ENCODE measurements around the gene TRAPPC11. TPM values are rescaled to one million over a fixed set of nuclear protein-coding genes. Genes with fewer than 3 reads are reported as not detected.

TRAPPC11 gene
- total and polyA plus RNA-seq, 2 of the 13 experiments (the other 11 are each of a cell fraction or from before 2014, with no cell fraction given), result 18.0 to 23.2 TPM

- TF ChIP-seq PRDM4 (CRISPR knock-in tag; IDR thresholded peaks at IDR 0.05; ENCODE audit: borderline replicate concordance) (no peak), SIX4 (CRISPR knock-in tag; IDR thresholded peaks at IDR 0.05) (no peak)
Observed at GRCh38 chr4:183633476-183634400, 25.4 kb upstream of the TRAPPC11 start (continued).

GRCh38 chr4:183635321-183635720 lies 23.8 kb upstream of the TRAPPC11 start:
- Histone ChIP-seq H3K27ac (ENCODE audit: extremely low read length, insufficient read depth, low read length) (no peak overlapping the region), H3K4me3 (replicated peaks in 1 of 3; ENCODE audit: insufficient read depth in 1 of 3, low read depth in 2 of 3, low read length in 3 of 3) (no peak overlapping the region), H2AFZ (ENCODE audit: low read length) (no peak overlapping the region), H3K4me1 (ENCODE audit: insufficient read depth, low read length) (peaks cover 8% of the 10 kb centered on the region; the same call in 1 of the 2 replicates), H3K9me3 (ENCODE audit: low read length) (no peaks in the 10 kb centered on the region), H3K9ac (ENCODE audit: insufficient read depth, low read depth, low read length) (no peak overlapping the region), H3K79me2 (ENCODE audit: insufficient read depth, low read length) (no peaks in the 10 kb centered on the region), H3K36me3 (replicated peaks in 1 of 2; ENCODE audit: control insufficient read depth in 1 of 2, insufficient read depth in 2 of 2, low read length in 2 of 2) (no peaks in the 10 kb centered on the region), H4K20me1 (ENCODE audit: insufficient read depth, low read length) (no peaks in the 10 kb centered on the region), H3K4me2 (ENCODE audit: low read depth, low read length) (no peak overlapping the region), H3K27me3 (ENCODE audit: control insufficient read depth in 1 of 2, insufficient read depth in 2 of 2, low read length in 2 of 2) (no peaks in the 10 kb centered on the region)
- POLR2A ChIA-PET, result no interaction called here
- intact Hi-C loops (cut with micrococcal nuclease; ENCODE audit: unreplicated experiment) (no loop called here), in situ Hi-C loops (cut with HindIII; ENCODE audit: extremely low pct_ligation_motif_present, low pct_unique_long_range_greater_than_20kb) (no loop called here)
- TF ChIP-seq RBM39 (IDR thresholded peaks at IDR 0.05; ENCODE audit: low read depth, low read length, poor library complexity, severe bottlenecking) (no peak), GMEB2 (CRISPR knock-in tag; IDR thresholded peaks at IDR 0.05; ENCODE audit: low read depth) (no peak), CBX5 (CRISPR knock-in tag; IDR thresholded peaks at IDR 0.05; ENCODE audit: borderline replicate concordance) (no peak)
- no peak for FAIRE-seq
- 81% methylated on average over 10 of the region's 10 CpGs for WGBS (ENCODE audit: low lambda C conversion rate)
- CTCF ChIA-PET (ENCODE audit: low intra/inter-chr PET ratio, low total read pairs), result no interaction called here
- no TSS peak for BruUV-seq (replicated peaks)
- no peak for DNase-seq (ENCODE audit: low spot score)
- no peak for ATAC-seq
